ENCODE results near the gene NAA38. TPM values are rescaled to one million over a fixed set of nuclear protein-coding genes. Genes with fewer than 3 reads are reported as not detected.
A peak's percentile ranks its signal among the peaks of the same experiment; 100 is the strongest.

The NAA38 gene
- total and polyA plus RNA-seq, 2 experiments from 2014 or later: 17.1 to 74.8 TPM

DNA sequence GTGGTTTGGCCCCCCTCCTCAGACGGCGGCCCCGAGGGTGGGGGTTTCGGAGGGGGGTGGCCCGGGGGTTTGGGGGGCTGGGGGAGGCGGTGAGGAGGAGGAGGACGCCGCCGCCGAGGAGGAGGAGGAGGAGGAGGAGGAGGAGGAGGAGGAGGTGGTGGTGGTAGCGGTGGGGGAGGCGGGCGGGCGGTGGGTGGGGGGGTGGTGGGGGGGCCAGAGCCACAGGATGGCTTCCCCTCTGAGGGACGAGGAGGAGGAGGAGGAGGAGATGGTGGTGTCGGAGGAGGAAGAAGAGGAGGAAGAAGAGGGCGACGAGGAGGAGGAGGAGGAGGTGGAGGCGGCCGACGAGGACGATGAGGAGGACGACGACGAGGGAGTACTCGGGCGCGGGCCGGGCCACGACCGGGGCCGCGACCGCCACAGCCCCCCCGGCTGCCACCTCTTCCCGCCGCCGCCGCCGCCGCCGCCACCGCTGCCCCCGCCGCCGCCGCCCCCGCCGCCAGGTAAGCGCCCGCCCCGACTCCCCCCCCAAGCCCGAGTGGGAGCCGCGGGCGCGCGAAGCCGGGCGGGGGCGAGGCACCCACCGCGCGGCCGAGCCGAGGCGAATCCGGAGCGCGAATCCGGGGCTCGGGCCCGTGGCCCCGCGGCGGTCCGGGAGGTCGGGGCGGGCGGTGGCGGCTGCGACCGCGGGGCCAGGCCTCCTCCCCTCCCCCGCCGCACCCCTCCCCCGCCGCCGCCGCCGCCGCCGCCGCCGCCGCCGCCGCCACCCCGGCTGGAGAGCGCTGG lies 27.4 kb upstream of the NAA38 start:
- H3K9me3 Mint-ChIP-seq: no peaks in the 10 kb centered on the region; the same call in 2 of the 3 replicates
- H3K4me3 ChIP-seq: peak overlapping the region; percentile 65
- no peak overlapping the region for H2AFZ ChIP-seq
- peaks cover 7% of the 10 kb centered on the region for H3K27me3 Mint-ChIP-seq (ENCODE audit: insufficient read depth, low read depth, poor library complexity)
- no peaks in the 10 kb centered on the region for H3K9me2 ChIP-seq (ENCODE audit: insufficient read depth)
- no peaks in the 10 kb centered on the region for H3K36me3 ChIP-seq (ENCODE audit: insufficient read depth)
- H3F3A ChIP-seq (replicated peaks; ENCODE audit: low read depth): peaks cover 8% of the 10 kb centered on the region
- no peaks in the 10 kb centered on the region for H4K20me1 ChIP-seq (replicated peaks; ENCODE audit: insufficient read depth)
- peak overlapping the region; percentile 72; the same call in 2 of the 3 replicates for H3K4me3 Mint-ChIP-seq
- H3K4me1 Mint-ChIP-seq: peaks cover 3% of the 10 kb centered on the region; the same call in 2 of the 3 replicates
- H3K36me3 Mint-ChIP-seq (ENCODE audit: low read depth): no peaks in the 10 kb centered on the region; the same call in 2 of the 3 replicates
- DNase-seq (ENCODE audit: low spot score) (peak; percentile 24), ATAC-seq (no peak)
- H3K27me3 ChIP-seq (ENCODE audit: insufficient read depth): peaks cover 76% of the 10 kb centered on the region
- H3K4me1 ChIP-seq (ENCODE audit: insufficient read depth): peaks cover 46% of the 10 kb centered on the region
- H3K27ac Mint-ChIP-seq: no peak overlapping the region
- no peaks in the 10 kb centered on the region for H3K79me2 ChIP-seq (replicated peaks; ENCODE audit: insufficient read depth)
- peak overlapping the region; percentile 88; the same call in 1 of the 2 replicates for H3K4me2 ChIP-seq
- no peak overlapping the region for H3K27ac ChIP-seq (ENCODE audit: low read depth)
- TF ChIP-seq ZNF114 (CRISPR knock-in tag; IDR thresholded peaks at IDR 0.05): no peak
- TF ChIP-seq EZH2 (IDR thresholded peaks at IDR 0.05; ENCODE audit: low read depth, unreplicated experiment): no peak
- no peak for TF ChIP-seq CREB1 (CRISPR knock-in tag; IDR thresholded peaks at IDR 0.05; ENCODE audit: low read depth)
- TF ChIP-seq, protein P1, sequence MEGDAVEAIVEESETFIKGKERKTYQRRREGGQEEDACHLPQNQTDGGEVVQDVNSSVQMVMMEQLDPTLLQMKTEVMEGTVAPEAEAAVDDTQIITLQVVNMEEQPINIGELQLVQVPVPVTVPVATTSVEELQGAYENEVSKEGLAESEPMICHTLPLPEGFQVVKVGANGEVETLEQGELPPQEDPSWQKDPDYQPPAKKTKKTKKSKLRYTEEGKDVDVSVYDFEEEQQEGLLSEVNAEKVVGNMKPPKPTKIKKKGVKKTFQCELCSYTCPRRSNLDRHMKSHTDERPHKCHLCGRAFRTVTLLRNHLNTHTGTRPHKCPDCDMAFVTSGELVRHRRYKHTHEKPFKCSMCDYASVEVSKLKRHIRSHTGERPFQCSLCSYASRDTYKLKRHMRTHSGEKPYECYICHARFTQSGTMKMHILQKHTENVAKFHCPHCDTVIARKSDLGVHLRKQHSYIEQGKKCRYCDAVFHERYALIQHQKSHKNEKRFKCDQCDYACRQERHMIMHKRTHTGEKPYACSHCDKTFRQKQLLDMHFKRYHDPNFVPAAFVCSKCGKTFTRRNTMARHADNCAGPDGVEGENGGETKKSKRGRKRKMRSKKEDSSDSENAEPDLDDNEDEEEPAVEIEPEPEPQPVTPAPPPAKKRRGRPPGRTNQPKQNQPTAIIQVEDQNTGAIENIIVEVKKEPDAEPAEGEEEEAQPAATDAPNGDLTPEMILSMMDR (conservative IDR thresholded peaks at IDR 0.05; ENCODE audit: low read depth in 2 of 2): no peak
- TF ChIP-seq, protein P2, sequence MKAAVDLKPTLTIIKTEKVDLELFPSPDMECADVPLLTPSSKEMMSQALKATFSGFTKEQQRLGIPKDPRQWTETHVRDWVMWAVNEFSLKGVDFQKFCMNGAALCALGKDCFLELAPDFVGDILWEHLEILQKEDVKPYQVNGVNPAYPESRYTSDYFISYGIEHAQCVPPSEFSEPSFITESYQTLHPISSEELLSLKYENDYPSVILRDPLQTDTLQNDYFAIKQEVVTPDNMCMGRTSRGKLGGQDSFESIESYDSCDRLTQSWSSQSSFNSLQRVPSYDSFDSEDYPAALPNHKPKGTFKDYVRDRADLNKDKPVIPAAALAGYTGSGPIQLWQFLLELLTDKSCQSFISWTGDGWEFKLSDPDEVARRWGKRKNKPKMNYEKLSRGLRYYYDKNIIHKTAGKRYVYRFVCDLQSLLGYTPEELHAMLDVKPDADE (IDR thresholded peaks at IDR 0.05): no peak
- no peak for TF ChIP-seq EZH2phosphoT487 (IDR thresholded peaks at IDR 0.05; ENCODE audit: unreplicated experiment)
- no peak for TF ChIP-seq STAT1 (IDR thresholded peaks at IDR 0.05; ENCODE audit: unreplicated experiment)
- TF ChIP-seq ZNF331 (CRISPR knock-in tag; IDR thresholded peaks at IDR 0.05; ENCODE audit: low read depth): no peak
- no peak for TF ChIP-seq POLR2AphosphoS5 (IDR thresholded peaks at IDR 0.05; ENCODE audit: low read depth)
- TF ChIP-seq JUNB (IDR thresholded peaks at IDR 0.05; ENCODE audit: unreplicated experiment): no peak
- TF ChIP-seq, protein P3, sequence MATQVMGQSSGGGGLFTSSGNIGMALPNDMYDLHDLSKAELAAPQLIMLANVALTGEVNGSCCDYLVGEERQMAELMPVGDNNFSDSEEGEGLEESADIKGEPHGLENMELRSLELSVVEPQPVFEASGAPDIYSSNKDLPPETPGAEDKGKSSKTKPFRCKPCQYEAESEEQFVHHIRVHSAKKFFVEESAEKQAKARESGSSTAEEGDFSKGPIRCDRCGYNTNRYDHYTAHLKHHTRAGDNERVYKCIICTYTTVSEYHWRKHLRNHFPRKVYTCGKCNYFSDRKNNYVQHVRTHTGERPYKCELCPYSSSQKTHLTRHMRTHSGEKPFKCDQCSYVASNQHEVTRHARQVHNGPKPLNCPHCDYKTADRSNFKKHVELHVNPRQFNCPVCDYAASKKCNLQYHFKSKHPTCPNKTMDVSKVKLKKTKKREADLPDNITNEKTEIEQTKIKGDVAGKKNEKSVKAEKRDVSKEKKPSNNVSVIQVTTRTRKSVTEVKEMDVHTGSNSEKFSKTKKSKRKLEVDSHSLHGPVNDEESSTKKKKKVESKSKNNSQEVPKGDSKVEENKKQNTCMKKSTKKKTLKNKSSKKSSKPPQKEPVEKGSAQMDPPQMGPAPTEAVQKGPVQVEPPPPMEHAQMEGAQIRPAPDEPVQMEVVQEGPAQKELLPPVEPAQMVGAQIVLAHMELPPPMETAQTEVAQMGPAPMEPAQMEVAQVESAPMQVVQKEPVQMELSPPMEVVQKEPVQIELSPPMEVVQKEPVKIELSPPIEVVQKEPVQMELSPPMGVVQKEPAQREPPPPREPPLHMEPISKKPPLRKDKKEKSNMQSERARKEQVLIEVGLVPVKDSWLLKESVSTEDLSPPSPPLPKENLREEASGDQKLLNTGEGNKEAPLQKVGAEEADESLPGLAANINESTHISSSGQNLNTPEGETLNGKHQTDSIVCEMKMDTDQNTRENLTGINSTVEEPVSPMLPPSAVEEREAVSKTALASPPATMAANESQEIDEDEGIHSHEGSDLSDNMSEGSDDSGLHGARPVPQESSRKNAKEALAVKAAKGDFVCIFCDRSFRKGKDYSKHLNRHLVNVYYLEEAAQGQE (IDR thresholded peaks at IDR 0.05; ENCODE audit: unreplicated experiment): no peak
- TF ChIP-seq NANOG (IDR thresholded peaks at IDR 0.05; ENCODE audit: borderline replicate concordance): no peak
- TF ChIP-seq, protein P4, sequence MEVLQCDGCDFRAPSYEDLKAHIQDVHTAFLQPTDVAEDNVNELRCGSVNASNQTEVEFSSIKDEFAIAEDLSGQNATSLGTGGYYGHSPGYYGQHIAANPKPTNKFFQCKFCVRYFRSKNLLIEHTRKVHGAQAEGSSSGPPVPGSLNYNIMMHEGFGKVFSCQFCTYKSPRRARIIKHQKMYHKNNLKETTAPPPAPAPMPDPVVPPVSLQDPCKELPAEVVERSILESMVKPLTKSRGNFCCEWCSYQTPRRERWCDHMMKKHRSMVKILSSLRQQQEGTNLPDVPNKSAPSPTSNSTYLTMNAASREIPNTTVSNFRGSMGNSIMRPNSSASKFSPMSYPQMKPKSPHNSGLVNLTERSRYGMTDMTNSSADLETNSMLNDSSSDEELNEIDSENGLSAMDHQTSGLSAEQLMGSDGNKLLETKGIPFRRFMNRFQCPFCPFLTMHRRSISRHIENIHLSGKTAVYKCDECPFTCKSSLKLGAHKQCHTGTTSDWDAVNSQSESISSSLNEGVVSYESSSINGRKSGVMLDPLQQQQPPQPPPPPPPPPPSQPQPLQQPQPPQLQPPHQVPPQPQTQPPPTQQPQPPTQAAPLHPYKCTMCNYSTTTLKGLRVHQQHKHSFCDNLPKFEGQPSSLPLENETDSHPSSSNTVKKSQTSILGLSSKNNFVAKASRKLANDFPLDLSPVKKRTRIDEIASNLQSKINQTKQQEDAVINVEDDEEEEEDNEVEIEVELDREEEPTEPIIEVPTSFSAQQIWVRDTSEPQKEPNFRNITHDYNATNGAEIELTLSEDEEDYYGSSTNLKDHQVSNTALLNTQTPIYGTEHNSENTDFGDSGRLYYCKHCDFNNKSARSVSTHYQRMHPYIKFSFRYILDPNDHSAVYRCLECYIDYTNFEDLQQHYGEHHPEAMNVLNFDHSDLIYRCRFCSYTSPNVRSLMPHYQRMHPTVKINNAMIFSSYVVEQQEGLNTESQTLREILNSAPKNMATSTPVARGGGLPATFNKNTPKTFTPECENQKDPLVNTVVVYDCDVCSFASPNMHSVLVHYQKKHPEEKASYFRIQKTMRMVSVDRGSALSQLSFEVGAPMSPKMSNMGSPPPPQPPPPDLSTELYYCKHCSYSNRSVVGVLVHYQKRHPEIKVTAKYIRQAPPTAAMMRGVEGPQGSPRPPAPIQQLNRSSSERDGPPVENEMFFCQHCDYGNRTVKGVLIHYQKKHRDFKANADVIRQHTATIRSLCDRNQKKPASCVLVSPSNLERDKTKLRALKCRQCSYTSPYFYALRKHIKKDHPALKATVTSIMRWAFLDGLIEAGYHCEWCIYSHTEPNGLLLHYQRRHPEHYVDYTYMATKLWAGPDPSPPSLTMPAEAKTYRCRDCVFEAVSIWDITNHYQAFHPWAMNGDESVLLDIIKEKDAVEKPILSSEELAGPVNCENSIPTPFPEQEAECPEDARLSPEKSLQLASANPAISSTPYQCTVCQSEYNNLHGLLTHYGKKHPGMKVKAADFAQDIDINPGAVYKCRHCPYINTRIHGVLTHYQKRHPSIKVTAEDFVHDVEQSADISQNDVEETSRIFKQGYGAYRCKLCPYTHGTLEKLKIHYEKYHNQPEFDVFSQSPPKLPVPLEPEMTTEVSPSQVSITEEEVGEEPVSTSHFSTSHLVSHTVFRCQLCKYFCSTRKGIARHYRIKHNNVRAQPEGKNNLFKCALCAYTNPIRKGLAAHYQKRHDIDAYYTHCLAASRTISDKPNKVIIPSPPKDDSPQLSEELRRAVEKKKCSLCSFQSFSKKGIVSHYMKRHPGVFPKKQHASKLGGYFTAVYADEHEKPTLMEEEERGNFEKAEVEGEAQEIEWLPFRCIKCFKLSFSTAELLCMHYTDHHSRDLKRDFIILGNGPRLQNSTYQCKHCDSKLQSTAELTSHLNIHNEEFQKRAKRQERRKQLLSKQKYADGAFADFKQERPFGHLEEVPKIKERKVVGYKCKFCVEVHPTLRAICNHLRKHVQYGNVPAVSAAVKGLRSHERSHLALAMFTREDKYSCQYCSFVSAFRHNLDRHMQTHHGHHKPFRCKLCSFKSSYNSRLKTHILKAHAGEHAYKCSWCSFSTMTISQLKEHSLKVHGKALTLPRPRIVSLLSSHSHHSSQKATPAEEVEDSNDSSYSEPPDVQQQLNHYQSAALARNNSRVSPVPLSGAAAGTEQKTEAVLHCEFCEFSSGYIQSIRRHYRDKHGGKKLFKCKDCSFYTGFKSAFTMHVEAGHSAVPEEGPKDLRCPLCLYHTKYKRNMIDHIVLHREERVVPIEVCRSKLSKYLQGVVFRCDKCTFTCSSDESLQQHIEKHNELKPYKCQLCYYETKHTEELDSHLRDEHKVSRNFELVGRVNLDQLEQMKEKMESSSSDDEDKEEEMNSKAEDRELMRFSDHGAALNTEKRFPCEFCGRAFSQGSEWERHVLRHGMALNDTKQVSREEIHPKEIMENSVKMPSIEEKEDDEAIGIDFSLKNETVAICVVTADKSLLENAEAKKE (CRISPR knock-in tag; IDR thresholded peaks at IDR 0.05): no peak
